GM12878 (cell line): Measurements from ENCODE around the gene SDHAF2. TPM values are rescaled to one million over a fixed set of nuclear protein-coding genes. Genes with fewer than 3 reads are reported as not detected.

Experiments
- ATAC-seq: fragments of 200-7000 bp; cut with Tn5 transposase; 3 replicates; pipeline ENCODE4 v1.9.1; 2020; ENCODE audit warnings: mild to moderate bottlenecking, moderate library complexity
- BruUV-seq: library from RNA; stranded (reverse); fragments of 400-500 nt; replicated peaks from 2 replicates; lab custom pipeline; 2021; lab: Mats Ljungman, UMichigan
- CTCF ChIA-PET: fragments of 300-600 bp; sonication (Branson Sonifier 250); formaldehyde crosslinking; extraction: SDS; loops from one replicate; lab custom pipeline; 2021; ENCODE audit warnings: inconsistent platforms; lab: Yijun Ruan, JAX
- POLR2A ChIA-PET: fragments of 350-600 bp; formaldehyde crosslinking; extraction: SDS; loops from one replicate; lab custom pipeline; 2021; ENCODE audit warnings: inconsistent platforms; lab: Charles Lee
- RAD21 ChIA-PET: fragments of 300-600 bp; sonication (Branson Sonifier 250); formaldehyde crosslinking; loops from one replicate; lab custom pipeline; 2023; ENCODE audit warnings: antibody characterized with exemption; ENCODE audit not compliant: unreplicated experiment; lab: Charles Lee
- SMC1A ChIA-PET: fragments of 300-600 bp; sonication (Branson Sonifier 250); formaldehyde crosslinking; loops from one replicate; lab custom pipeline; 2023; ENCODE audit not compliant: unreplicated experiment, uncharacterized antibody; lab: Charles Lee
- DNase-seq: peaks from one replicate; pipeline ENCODE4 v3.0.0-alpha.2; 2011; ENCODE audit warnings: low read depth, low spot score
- FAIRE-seq: peaks from 3 replicates; lab custom pipeline; 2011; peaks lifted over from hg19 to GRCh38; lab: Jason Lieb, UNC
- H2AFZ ChIP-seq: 2 replicates; pipeline ENCODE4 v1.6.0; 2011; ENCODE audit warnings: low read depth, low read length, control low read depth; ENCODE audit not compliant: control insufficient read depth
- H3K27ac ChIP-seq: 2 replicates; pipeline ENCODE4 v1.5.1; 2011; ENCODE audit warnings: control low read depth; ENCODE audit not compliant: control insufficient read depth, insufficient read depth
- H3K27me3 ChIP-seq, 2 experiments: replicated peaks in 1 of 2; 2 replicates each; pipeline versions ENCODE4 v1.6.0 to v1.6.1; 2011; ENCODE audit warnings: low read length in 1 of 2; ENCODE audit not compliant: control insufficient read depth in 2 of 2, insufficient read depth in 2 of 2
- H3K36me3 ChIP-seq, 2 experiments: 2 replicates each; pipeline ENCODE4 v1.5.1; 2011; ENCODE audit warnings: low read length in 1 of 2; ENCODE audit not compliant: control insufficient read depth in 2 of 2, insufficient read depth in 2 of 2
- H3K4me1 ChIP-seq: 2 replicates; pipeline ENCODE4 v1.6.1; 2011; ENCODE audit warnings: mild to moderate bottlenecking, low read length, moderate library complexity, mixed read lengths; ENCODE audit not compliant: control insufficient read depth, insufficient read depth
- H3K4me2 ChIP-seq: 2 replicates; pipeline ENCODE4 v1.6.0; 2011; ENCODE audit warnings: control low read depth; ENCODE audit not compliant: control insufficient read depth, insufficient read depth
- H3K4me3 ChIP-seq: fragments of 200-600 bp; sonication (generic); 2 replicates; pipeline ENCODE4 v1.5.1; 2016
- H3K79me2 ChIP-seq: 2 replicates; pipeline ENCODE4 v1.6.0; 2011; ENCODE audit warnings: low read length; ENCODE audit not compliant: control insufficient read depth, insufficient read depth
- H3K9ac ChIP-seq: 2 replicates; pipeline ENCODE4 v1.8.0; 2011; ENCODE audit warnings: low read length, control low read depth, mixed read lengths; ENCODE audit not compliant: control insufficient read depth, insufficient read depth
- H3K9me3 ChIP-seq: replicated peaks from 3 replicates; pipeline ENCODE4 v1.5.1; 2011; ENCODE audit warnings: mild to moderate bottlenecking, low read length; ENCODE audit not compliant: control insufficient read depth, insufficient read depth
- H4K20me1 ChIP-seq: 2 replicates; pipeline ENCODE4 v1.6.0; 2011; ENCODE audit not compliant: control insufficient read depth, insufficient read depth
- ASH2L ChIP-seq: fragments of 300-600, 200-600 bp; sonication (generic); IDR thresholded peaks from 2 replicates; pipeline ENCODE4 v1.6.1; 2017; ENCODE audit warnings: low read depth, mild to moderate bottlenecking, borderline replicate concordance
- CBX3 ChIP-seq: fragments of 200-600 bp; sonication (generic); IDR thresholded peaks from 2 replicates; pipeline ENCODE4 v1.6.1; 2016; ENCODE audit warnings: low read depth, borderline replicate concordance
- DPF2 ChIP-seq: fragments of 450-650 bp; IDR thresholded peaks from 2 replicates; pipeline ENCODE4 v1.6.1; 2017; ENCODE audit warnings: mild to moderate bottlenecking
- EGR1 ChIP-seq, 2 experiments: IDR thresholded peaks; 1 replicate in 1 of 2; 2 replicates in 1 of 2; pipeline ENCODE4 v1.6.1; 2011 to 2012; ENCODE audit warnings: low read depth in 2 of 2, low read length in 2 of 2, borderline replicate concordance in 1 of 2, mild to moderate bottlenecking in 1 of 2, moderate library complexity in 1 of 2
- HDGF ChIP-seq: fragments of 450-650 bp; IDR thresholded peaks from 2 replicates; pipeline ENCODE4 v1.6.1; 2016; ENCODE audit warnings: antibody characterized with exemption
- NFXL1 ChIP-seq: fragments of 450-650 bp; IDR thresholded peaks from 2 replicates; pipeline ENCODE4 v1.6.1; 2017; ENCODE audit warnings: antibody characterized with exemption, mild to moderate bottlenecking, borderline replicate concordance
- NR2C2 ChIP-seq: IDR thresholded peaks from 2 replicates; pipeline ENCODE4 v1.6.1; 2011; ENCODE audit warnings: borderline replicate concordance, low read depth; ENCODE audit not compliant: control insufficient read depth, insufficient read length
- NR2F1 ChIP-seq: fragments of 450-650 bp; conservative IDR thresholded peaks from 2 replicates; pipeline ENCODE4 v1.6.1; 2017; ENCODE audit warnings: mild to moderate bottlenecking
- PAX5 ChIP-seq: IDR thresholded peaks from 2 replicates; pipeline ENCODE4 v1.6.1; 2011; ENCODE audit warnings: low read depth, low read length, borderline replicate concordance
- RELA ChIP-seq: fragments of 450-650 bp; IDR thresholded peaks from 2 replicates; pipeline ENCODE4 v1.8.0; 2014; ENCODE audit warnings: borderline replicate concordance; ENCODE audit not compliant: partially characterized antibody
- SMC3 ChIP-seq: IDR thresholded peaks from 2 replicates; pipeline ENCODE4 v1.6.1; 2011; ENCODE audit warnings: low read length, improper control_type of control experiment, borderline replicate concordance
- TAF1 ChIP-seq: IDR thresholded peaks from 2 replicates; pipeline ENCODE4 v1.6.1; 2011; ENCODE audit warnings: mild to moderate bottlenecking, low read depth, low read length, borderline replicate concordance
- ZSCAN29 ChIP-seq: fragments of 450-650 bp; IDR thresholded peaks from 2 replicates; pipeline ENCODE4 v1.6.1; 2017; ENCODE audit warnings: mild to moderate bottlenecking, moderate library complexity
- WGBS: methylation state at CpG from one replicate; pipeline ENCODE4 v1.1.6; 2016; ENCODE audit warnings: low lambda C conversion rate; ENCODE audit not compliant: insufficient replicate concordance, insufficient coverage; ENCODE audit errors: missing lambda C conversion rate; 5-methylcytosine and 5-hydroxymethylcytosine counted together
- in situ Hi-C: fragments of 300-500 bp; cut with MboI; formaldehyde crosslinking; loops from 9 replicates; pipeline ENCODE4 v1.14.3; 2018; ENCODE audit warnings: mixed read lengths
- intact Hi-C: fragments of 100-400 bp; cut with micrococcal nuclease; formaldehyde crosslinking; loops from one replicate; pipeline ENCODE4 v1.14.2; 2022; ENCODE audit not compliant: unreplicated experiment
- polyA plus RNA-seq, 11 experiments: library from polyadenylated mRNA; depleted of rRNA in 4 of 11; unstranded in 6 of 11; stranded (reverse) in 5 of 11; fragments of >200 nt; fragmentation: Nextera tagmentation in 4 of 11; fragmentation: Illumina TruSeq in 1 of 11; extraction: Ambion mirVana in 4 of 11; extraction: Trizol in 1 of 11; gene quantifications; 1 replicate in 1 of 11; 2 replicates in 10 of 11; pipeline versions ENCODE4 v1.2.1 to v1.2.3, GENCODE V29; 2011 to 2016; ENCODE audit warnings: inconsistent platforms in 2 of 11, missing spikeins in 2 of 11, low read depth in 1 of 11
- total RNA-seq, 4 experiments: library from RNA; depleted of rRNA in 3 of 4; stranded (reverse); fragments of >200 nt in 3 of 4; fragmentation: Illumina TruSeq in 1 of 4; extraction: Trizol in 1 of 4; gene quantifications; 2 replicates each; pipeline versions ENCODE4 v1.2.1 to v1.2.3, GENCODE V29; 2013 to 2021
- TF ChIP-seq, protein P1 (sequence below): IDR thresholded peaks from 2 replicates; pipeline ENCODE4 v1.6.1; 2012; ENCODE audit warnings: low read depth, low read length, improper control_type of control experiment
- TF ChIP-seq, protein P2 (sequence below): fragments of 450-650 bp; IDR thresholded peaks from 2 replicates; pipeline ENCODE4 v1.6.1; 2017; ENCODE audit warnings: borderline replicate concordance
- TF ChIP-seq, protein P3 (sequence below): fragments of 450-650 bp; IDR thresholded peaks from 2 replicates; pipeline ENCODE4 v1.6.1; 2016; ENCODE audit warnings: mild to moderate bottlenecking
- TF ChIP-seq, protein P4 (sequence below): IDR thresholded peaks from 2 replicates; pipeline ENCODE4 v1.6.1; 2011; ENCODE audit warnings: borderline replicate concordance, low read depth, mild to moderate bottlenecking, moderate library complexity, mixed read lengths, low read length; ENCODE audit not compliant: insufficient read depth; ENCODE audit errors: extremely low read length

The SDHAF2 gene
- total and polyA plus RNA-seq, 10 of the 15 experiments (the other 5 are each of a cell fraction or from before 2014, with no cell fraction given), result 30.6 to 160 (median 78.3) TPM

DNA sequence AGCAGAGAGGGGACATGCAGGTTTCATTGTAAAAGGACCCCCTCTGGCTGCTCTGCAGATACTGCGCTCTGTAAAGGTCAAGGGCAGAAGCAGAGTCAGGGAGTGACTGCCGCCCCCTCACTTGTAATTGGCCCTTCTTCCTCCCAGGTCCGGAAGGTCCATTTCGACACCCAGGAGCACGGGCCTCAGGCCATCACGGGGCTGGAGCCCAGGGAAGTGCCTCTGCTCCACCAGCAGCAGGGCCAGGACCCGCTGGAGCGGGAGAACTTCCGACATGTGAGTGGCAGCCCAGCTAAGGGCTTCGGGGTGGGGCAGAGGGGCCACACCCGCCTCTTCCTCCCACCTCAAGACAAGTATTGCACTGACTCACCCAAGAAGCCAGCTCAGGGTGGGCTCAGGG lies 54.6 kb downstream of the SDHAF2 start:
- H3K9ac ChIP-seq, result no peak overlapping the region
- intact Hi-C loops, result no loop called here
- FAIRE-seq, result no peak
- TF ChIP-seq CBX3, result no peak
- TF ChIP-seq ASH2L, result no peak
- TF ChIP-seq EGR1 (IDR thresholded peaks at IDR 0.05; ENCODE audit: borderline replicate concordance in 1 of 2, low read depth in 2 of 2, low read length in 2 of 2), result no peak
- TF ChIP-seq, protein P1, sequence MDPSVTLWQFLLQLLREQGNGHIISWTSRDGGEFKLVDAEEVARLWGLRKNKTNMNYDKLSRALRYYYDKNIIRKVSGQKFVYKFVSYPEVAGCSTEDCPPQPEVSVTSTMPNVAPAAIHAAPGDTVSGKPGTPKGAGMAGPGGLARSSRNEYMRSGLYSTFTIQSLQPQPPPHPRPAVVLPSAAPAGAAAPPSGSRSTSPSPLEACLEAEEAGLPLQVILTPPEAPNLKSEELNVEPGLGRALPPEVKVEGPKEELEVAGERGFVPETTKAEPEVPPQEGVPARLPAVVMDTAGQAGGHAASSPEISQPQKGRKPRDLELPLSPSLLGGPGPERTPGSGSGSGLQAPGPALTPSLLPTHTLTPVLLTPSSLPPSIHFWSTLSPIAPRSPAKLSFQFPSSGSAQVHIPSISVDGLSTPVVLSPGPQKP, result no peak
- TF ChIP-seq, protein P2, sequence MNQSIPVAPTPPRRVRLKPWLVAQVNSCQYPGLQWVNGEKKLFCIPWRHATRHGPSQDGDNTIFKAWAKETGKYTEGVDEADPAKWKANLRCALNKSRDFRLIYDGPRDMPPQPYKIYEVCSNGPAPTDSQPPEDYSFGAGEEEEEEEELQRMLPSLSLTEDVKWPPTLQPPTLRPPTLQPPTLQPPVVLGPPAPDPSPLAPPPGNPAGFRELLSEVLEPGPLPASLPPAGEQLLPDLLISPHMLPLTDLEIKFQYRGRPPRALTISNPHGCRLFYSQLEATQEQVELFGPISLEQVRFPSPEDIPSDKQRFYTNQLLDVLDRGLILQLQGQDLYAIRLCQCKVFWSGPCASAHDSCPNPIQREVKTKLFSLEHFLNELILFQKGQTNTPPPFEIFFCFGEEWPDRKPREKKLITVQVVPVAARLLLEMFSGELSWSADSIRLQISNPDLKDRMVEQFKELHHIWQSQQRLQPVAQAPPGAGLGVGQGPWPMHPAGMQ, result no peak
- TF ChIP-seq DPF2, result no peak
- no peak for TF ChIP-seq PAX5
- TF ChIP-seq NR2F1, result no peak
- no peak for TF ChIP-seq NR2C2
- no peak for TF ChIP-seq NFXL1
- no peak for TF ChIP-seq RELA
- TF ChIP-seq TAF1, result no peak
- no peak for TF ChIP-seq SMC3
- no peak for TF ChIP-seq HDGF
- TF ChIP-seq ZSCAN29, result no peak
- TF ChIP-seq, protein P3, sequence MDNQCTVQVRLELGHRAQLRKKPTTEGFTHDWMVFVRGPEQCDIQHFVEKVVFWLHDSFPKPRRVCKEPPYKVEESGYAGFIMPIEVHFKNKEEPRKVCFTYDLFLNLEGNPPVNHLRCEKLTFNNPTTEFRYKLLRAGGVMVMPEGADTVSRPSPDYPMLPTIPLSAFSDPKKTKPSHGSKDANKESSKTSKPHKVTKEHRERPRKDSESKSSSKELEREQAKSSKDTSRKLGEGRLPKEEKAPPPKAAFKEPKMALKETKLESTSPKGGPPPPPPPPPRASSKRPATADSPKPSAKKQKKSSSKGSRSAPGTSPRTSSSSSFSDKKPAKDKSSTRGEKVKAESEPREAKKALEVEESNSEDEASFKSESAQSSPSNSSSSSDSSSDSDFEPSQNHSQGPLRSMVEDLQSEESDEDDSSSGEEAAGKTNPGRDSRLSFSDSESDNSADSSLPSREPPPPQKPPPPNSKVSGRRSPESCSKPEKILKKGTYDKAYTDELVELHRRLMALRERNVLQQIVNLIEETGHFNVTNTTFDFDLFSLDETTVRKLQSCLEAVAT, result no peak
- TF ChIP-seq, protein P4, sequence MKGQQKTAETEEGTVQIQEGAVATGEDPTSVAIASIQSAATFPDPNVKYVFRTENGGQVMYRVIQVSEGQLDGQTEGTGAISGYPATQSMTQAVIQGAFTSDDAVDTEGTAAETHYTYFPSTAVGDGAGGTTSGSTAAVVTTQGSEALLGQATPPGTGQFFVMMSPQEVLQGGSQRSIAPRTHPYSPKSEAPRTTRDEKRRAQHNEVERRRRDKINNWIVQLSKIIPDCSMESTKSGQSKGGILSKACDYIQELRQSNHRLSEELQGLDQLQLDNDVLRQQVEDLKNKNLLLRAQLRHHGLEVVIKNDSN, result no peak

More for the DNA sequence above, 54.6 kb downstream of the SDHAF2 start:
- Histone ChIP-seq H3K4me2 (no peak overlapping the region), H3K4me1 (no peaks in the 10 kb centered on the region), H3K27ac (no peak overlapping the region), H3K4me3 (no peak overlapping the region), H3K79me2 (no peaks in the 10 kb centered on the region), H2AFZ (no peak overlapping the region), H3K36me3 (no peaks in the 10 kb centered on the region), H4K20me1 (no peaks in the 10 kb centered on the region), H3K9me3 (no peaks in the 10 kb centered on the region), H3K27me3 (no peaks in the 10 kb centered on the region)
- SMC1A ChIA-PET, result no interaction called here
- CTCF ChIA-PET, result interaction anchor here (0.7 kb wide), 2 partner anchors 249 to 425 kb away, joined by 3 read pairs; no protein-coding TSS in a partner anchor
- no TSS peak for BruUV-seq
- DNase-seq, result no peak
- RAD21 ChIA-PET, result no interaction called here
- 45% methylated on average over 11 of the region's 11 CpGs for WGBS
- POLR2A ChIA-PET, result no interaction called here
- in situ Hi-C loops, result no loop called here
- no peak for ATAC-seq
